K562 (cell line): Measurements from ENCODE around the gene PDLIM5. TPM values are rescaled to one million over a fixed set of nuclear protein-coding genes. Genes with fewer than 3 reads are reported as not detected.
A peak's percentile ranks its signal among the peaks of the same experiment; 100 is the strongest.

ENCODE experiments used
- BMI1 ChIP-seq: fragments of 150-350 bp; IDR thresholded peaks from 2 replicates; pipeline ENCODE4 v1.6.1; 2014; ENCODE audit warnings: low read length
- CAMTA2 ChIP-seq: fragments of 250-450 bp; sonication (Bioruptor Pico); conservative IDR thresholded peaks from 2 replicates; pipeline ENCODE4 v1.5.1; 2022
- HSF4 ChIP-seq: fragments of 250-450 bp; sonication (Bioruptor Pico); IDR thresholded peaks from 2 replicates; pipeline ENCODE4 v2.1.2; 2022; ENCODE audit warnings: mild to moderate bottlenecking, moderate library complexity, borderline replicate concordance
- MAFF ChIP-seq: IDR thresholded peaks from 2 replicates; pipeline ENCODE4 v1.6.1; 2012; ENCODE audit warnings: low read length, improper control_type of control experiment
- MAX ChIP-seq: sonication (generic); formaldehyde crosslinking; IDR thresholded peaks from 2 replicates; pipeline ENCODE4 v1.9.0; 2022; ENCODE audit warnings: mild to moderate bottlenecking, missing genetic modification reagents
- POLR2AphosphoS5 ChIP-seq: IDR thresholded peaks from 2 replicates; pipeline ENCODE4 v1.6.1; 2011; ENCODE audit warnings: mild to moderate bottlenecking, low read depth, low read length, moderate library complexity; ENCODE audit not compliant: control insufficient read depth, insufficient read depth
- ZNF316 ChIP-seq: fragments of 450-650 bp; IDR thresholded peaks from 2 replicates; pipeline ENCODE4 v1.6.1; 2016
- polyA plus RNA-seq, 8 experiments: library from polyadenylated mRNA; depleted of rRNA in 4 of 8; stranded (reverse) in 5 of 8; unstranded in 3 of 8; fragments of >200 nt; fragmentation: Nextera tagmentation in 2 of 8; fragmentation: Illumina TruSeq in 1 of 8; extraction: Ambion mirVana in 2 of 8; extraction: Trizol in 1 of 8; gene quantifications; 2 replicates each; pipeline versions ENCODE4 v1.2.1 to v1.2.3, GENCODE V29; 2011 to 2014; ENCODE audit warnings: inconsistent platforms in 1 of 8, missing spikeins in 1 of 8
- total RNA-seq, 7 experiments: library from RNA; depleted of rRNA in 6 of 7; stranded (reverse); fragments of >200 nt in 6 of 7; fragmentation: Illumina TruSeq in 2 of 7; extraction: Trizol in 2 of 7; gene quantifications; 2 replicates each; pipeline versions ENCODE4 v1.2.1 to v1.2.3, GENCODE V29; 2011 to 2021; ENCODE audit warnings: low replicate concordance in 1 of 7
- TF ChIP-seq, protein P1 (sequence below), 2 experiments: fragments of 450-650 bp; IDR thresholded peaks; 2 replicates each; pipeline ENCODE4 v1.6.1; 2016; ENCODE audit warnings: mild to moderate bottlenecking in 2 of 2, borderline replicate concordance in 1 of 2, low read depth in 1 of 2, moderate library complexity in 1 of 2

Gene PDLIM5
- total and polyA plus RNA-seq, 9 of the 15 experiments (the other 6 are each of a cell fraction or from before 2014, with no cell fraction given) = 36.9 to 127 (median 62.5) TPM

- TF ChIP-seq, protein P1, sequence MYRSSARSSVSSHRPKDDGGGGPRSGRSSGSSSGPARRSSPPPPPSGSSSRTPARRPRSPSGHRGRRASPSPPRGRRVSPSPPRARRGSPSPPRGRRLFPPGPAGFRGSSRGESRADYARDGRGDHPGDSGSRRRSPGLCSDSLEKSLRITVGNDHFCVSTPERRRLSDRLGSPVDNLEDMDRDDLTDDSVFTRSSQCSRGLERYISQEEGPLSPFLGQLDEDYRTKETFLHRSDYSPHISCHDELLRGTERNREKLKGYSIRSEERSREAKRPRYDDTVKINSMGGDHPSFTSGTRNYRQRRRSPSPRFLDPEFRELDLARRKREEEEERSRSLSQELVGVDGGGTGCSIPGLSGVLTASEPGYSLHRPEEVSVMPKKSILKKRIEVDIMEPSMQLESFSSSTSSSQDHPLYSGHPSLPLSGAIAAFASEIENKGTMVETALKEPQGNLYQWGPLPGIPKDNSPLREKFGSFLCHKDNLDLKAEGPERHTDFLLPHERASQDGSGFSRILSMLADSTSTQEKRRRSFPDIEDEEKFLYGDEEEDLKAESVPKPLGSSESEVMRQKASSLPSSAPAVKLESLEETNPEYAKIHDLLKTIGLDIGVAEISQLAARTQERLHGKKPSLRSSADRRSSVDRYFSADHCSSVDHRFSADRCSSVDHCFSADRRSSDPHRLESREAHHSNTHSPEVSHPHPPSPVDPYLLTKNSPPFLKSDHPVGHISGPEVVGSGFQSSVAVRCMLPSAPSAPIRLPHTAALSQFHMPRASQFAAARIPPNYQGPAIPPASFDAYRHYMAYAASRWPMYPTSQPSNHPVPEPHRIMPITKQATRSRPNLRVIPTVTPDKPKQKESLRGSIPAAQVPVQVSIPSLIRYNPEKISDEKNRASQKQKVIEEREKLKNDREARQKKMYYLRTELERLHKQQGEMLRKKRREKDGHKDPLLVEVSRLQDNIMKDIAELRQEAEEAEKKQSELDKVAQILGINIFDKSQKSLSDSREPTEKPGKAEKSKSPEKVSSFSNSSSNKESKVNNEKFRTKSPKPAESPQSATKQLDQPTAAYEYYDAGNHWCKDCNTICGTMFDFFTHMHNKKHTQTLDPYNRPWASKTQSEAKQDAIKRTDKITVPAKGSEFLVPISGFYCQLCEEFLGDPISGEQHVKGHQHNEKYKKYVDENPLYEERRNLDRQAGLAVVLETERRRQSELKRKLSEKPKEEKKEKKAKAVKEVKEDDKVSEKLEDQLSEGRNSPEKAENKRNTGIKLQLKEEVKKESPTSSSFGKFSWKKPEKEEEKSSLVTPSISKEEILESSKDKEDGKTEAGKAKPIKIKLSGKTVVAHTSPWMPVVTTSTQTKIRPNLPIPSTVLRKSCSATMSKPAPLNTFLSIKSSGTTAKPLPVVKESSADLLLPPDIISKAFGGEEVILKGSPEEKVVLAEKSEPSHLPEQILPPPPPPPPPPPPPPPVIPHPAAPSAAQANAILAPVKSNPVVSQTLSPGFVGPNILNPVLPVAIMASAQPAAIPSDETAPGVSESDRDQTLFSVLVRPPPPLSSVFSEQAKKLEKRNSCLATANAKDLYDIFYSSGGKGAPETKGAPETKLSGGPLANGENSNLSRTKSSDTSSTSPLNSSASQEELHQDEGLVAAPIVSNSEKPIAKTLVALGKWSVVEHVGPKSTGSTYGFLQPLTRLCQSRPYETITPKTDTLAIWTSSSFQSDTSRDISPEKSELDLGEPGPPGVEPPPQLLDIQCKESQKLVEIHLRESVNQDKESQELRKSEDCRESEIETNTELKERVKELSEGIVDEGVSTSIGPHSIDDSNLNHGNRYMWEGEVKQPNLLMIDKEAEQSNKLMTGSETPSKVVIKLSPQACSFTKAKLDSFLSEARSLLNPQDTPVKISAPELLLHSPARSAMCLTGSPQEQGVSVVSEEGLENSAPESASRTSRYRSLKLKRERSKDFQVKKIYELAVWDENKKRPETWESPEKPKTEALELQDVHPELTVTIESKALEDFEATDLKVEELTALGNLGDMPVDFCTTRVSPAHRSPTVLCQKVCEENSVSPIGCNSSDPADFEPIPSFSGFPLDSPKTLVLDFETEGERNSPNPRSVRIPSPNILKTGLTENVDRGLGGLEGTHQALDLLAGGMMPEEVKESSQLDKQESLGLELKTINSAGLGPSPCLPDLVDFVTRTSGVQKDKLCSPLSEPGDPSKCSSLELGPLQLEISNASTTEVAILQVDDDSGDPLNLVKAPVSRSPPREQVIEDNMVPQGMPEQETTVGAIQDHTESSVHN (IDR thresholded peaks at IDR 0.05; ENCODE audit: borderline replicate concordance in 1 of 2, low read depth in 1 of 2) = no peak
- TF ChIP-seq HSF4 (CRISPR knock-in tag) (no peak), MAX (no peak), ZNF316 (peak; percentile 90), MAFF (peak; percentile 36; the same call in 1 of the 2 replicates), CAMTA2 (CRISPR knock-in tag) (no peak), POLR2AphosphoS5 (no peak), BMI1 (no peak)
These were observed 38.7 kb downstream of the PDLIM5 start (continued) for GRCh38 chr4:94490437-94490836.
